ENCODE data around the gene POTEF.
"Not testable (repeated sequence)": the region's sequence is repeated elsewhere in the genome, so short reads cannot be mapped to it uniquely, and the experiment has no call there.

The POTEF gene

GRCh38 chr2:130151145-130151512, 22.1 kb upstream of the POTEF start:
- not testable (repeated sequence) for H3K9me3 ChIP-seq (ENCODE audit: control insufficient read depth, low read depth, low read length); H3K4me1 ChIP-seq (ENCODE audit: control insufficient read depth, low read depth, low read length); H3K9ac ChIP-seq (ENCODE audit: low read length); H3K4me3 ChIP-seq (ENCODE audit: low read length); H3K27ac ChIP-seq (ENCODE audit: low read length); H3K27me3 ChIP-seq (ENCODE audit: control insufficient read depth, insufficient read depth, low read length)
- H3K36me3 ChIP-seq (ENCODE audit: control insufficient read depth, low read depth, low read length) = peaks cover 17% of the 10 kb centered on the region

- H3K9ac ChIP-seq (ENCODE audit: low read length) = no peak overlapping the region
- H3K4me1 ChIP-seq (ENCODE audit: control insufficient read depth, low read depth, low read length) = no peaks in the 10 kb centered on the region
- no peaks in the 10 kb centered on the region for H3K9me3 ChIP-seq (ENCODE audit: control insufficient read depth, low read depth, low read length)
- H3K4me3 ChIP-seq (ENCODE audit: low read length) = no peak overlapping the region
- no peak overlapping the region for H3K27ac ChIP-seq (ENCODE audit: low read length)
- no peaks in the 10 kb centered on the region for H3K27me3 ChIP-seq (ENCODE audit: control insufficient read depth, insufficient read depth, low read length)
- H3K36me3 ChIP-seq (ENCODE audit: control insufficient read depth, low read depth, low read length) = peaks cover 17% of the 10 kb centered on the region
These were observed 21.4 kb upstream of the POTEF start for GRCh38 chr2:130150181-130151144.

- H3K9me3 ChIP-seq (ENCODE audit: control insufficient read depth, low read depth, low read length); H3K27ac ChIP-seq (ENCODE audit: low read length); H3K4me1 ChIP-seq (ENCODE audit: control insufficient read depth, low read depth, low read length); H3K4me3 ChIP-seq (ENCODE audit: low read length); H3K27me3 ChIP-seq (ENCODE audit: control insufficient read depth, insufficient read depth, low read length); H3K9ac ChIP-seq (ENCODE audit: low read length): not testable (repeated sequence)
- peaks cover 11% of the 10 kb centered on the region for H3K36me3 ChIP-seq (ENCODE audit: control insufficient read depth, low read depth, low read length)
These were observed 19.5 kb upstream of the POTEF start for GRCh38 chr2:130148515-130148914.

- H3K4me3 ChIP-seq (ENCODE audit: low read length) = peak within 1 kb of the TSS; percentile 44
- not testable (repeated sequence) for H3K9me3 ChIP-seq (ENCODE audit: control insufficient read depth, low read depth, low read length); H3K27me3 ChIP-seq (ENCODE audit: control insufficient read depth, insufficient read depth, low read length); H3K4me1 ChIP-seq (ENCODE audit: control insufficient read depth, low read depth, low read length); H3K9ac ChIP-seq (ENCODE audit: low read length); H3K36me3 ChIP-seq (ENCODE audit: control insufficient read depth, low read depth, low read length); H3K27ac ChIP-seq (ENCODE audit: low read length)
These were observed 16.0 kb upstream of the POTEF start, which contains the start of gene CCDC74B for GRCh38 chr2:130145006-130145414. Gene CCDC74B (minus strand): TSS chr2:130145112. CDS start chr2:130144996, 116 bp downstream.

- not testable (repeated sequence) for H3K36me3 ChIP-seq (ENCODE audit: control insufficient read depth, low read depth, low read length)
- peak overlapping the region; percentile 9 for H3K4me3 ChIP-seq (ENCODE audit: low read length)
These were observed 14.4 kb upstream of the POTEF start for GRCh38 chr2:130143266-130144039.

GRCh38 chr2:130142396-130143265, 13.6 kb upstream of the POTEF start:
- H3K9me3 ChIP-seq (ENCODE audit: control insufficient read depth, low read depth, low read length); H3K9ac ChIP-seq (ENCODE audit: low read length); H3K36me3 ChIP-seq (ENCODE audit: control insufficient read depth, low read depth, low read length); H3K27ac ChIP-seq (ENCODE audit: low read length); H3K4me3 ChIP-seq (ENCODE audit: low read length); H3K4me1 ChIP-seq (ENCODE audit: control insufficient read depth, low read depth, low read length); H3K27me3 ChIP-seq (ENCODE audit: control insufficient read depth, insufficient read depth, low read length): not testable (repeated sequence)

More at GRCh38 chr2:130143266-130144039, 14.4 kb upstream of the POTEF start:
- H3K27ac ChIP-seq (ENCODE audit: low read length); H3K9ac ChIP-seq (ENCODE audit: low read length); H3K9me3 ChIP-seq (ENCODE audit: control insufficient read depth, low read depth, low read length); H3K4me1 ChIP-seq (ENCODE audit: control insufficient read depth, low read depth, low read length); H3K27me3 ChIP-seq (ENCODE audit: control insufficient read depth, insufficient read depth, low read length): not testable (repeated sequence)

GRCh38 chr2:130141645-130142370, 12.8 kb upstream of the POTEF start:
- H3K27me3 ChIP-seq (ENCODE audit: control insufficient read depth, insufficient read depth, low read length); H3K36me3 ChIP-seq (ENCODE audit: control insufficient read depth, low read depth, low read length); H3K9me3 ChIP-seq (ENCODE audit: control insufficient read depth, low read depth, low read length); H3K9ac ChIP-seq (ENCODE audit: low read length); H3K4me3 ChIP-seq (ENCODE audit: low read length); H3K27ac ChIP-seq (ENCODE audit: low read length); H3K4me1 ChIP-seq (ENCODE audit: control insufficient read depth, low read depth, low read length): not testable (repeated sequence)

- H3K4me3 ChIP-seq (ENCODE audit: low read length); H3K9ac ChIP-seq (ENCODE audit: low read length); H3K27me3 ChIP-seq (ENCODE audit: control insufficient read depth, insufficient read depth, low read length); H3K36me3 ChIP-seq (ENCODE audit: control insufficient read depth, low read depth, low read length); H3K4me1 ChIP-seq (ENCODE audit: control insufficient read depth, low read depth, low read length); H3K9me3 ChIP-seq (ENCODE audit: control insufficient read depth, low read depth, low read length); H3K27ac ChIP-seq (ENCODE audit: low read length): not testable (repeated sequence)
These were observed 12.0 kb upstream of the POTEF start for GRCh38 chr2:130141002-130141401.

GRCh38 chr2:130140516-130140915, 11.5 kb upstream of the POTEF start:
- H3K9me3 ChIP-seq (ENCODE audit: control insufficient read depth, low read depth, low read length); H3K36me3 ChIP-seq (ENCODE audit: control insufficient read depth, low read depth, low read length); H3K4me3 ChIP-seq (ENCODE audit: low read length); H3K9ac ChIP-seq (ENCODE audit: low read length); H3K4me1 ChIP-seq (ENCODE audit: control insufficient read depth, low read depth, low read length); H3K27me3 ChIP-seq (ENCODE audit: control insufficient read depth, insufficient read depth, low read length); H3K27ac ChIP-seq (ENCODE audit: low read length): not testable (repeated sequence)

- not testable (repeated sequence) for H3K4me1 ChIP-seq (ENCODE audit: control insufficient read depth, low read depth, low read length); H3K4me3 ChIP-seq (ENCODE audit: low read length); H3K9me3 ChIP-seq (ENCODE audit: control insufficient read depth, low read depth, low read length); H3K36me3 ChIP-seq (ENCODE audit: control insufficient read depth, low read depth, low read length); H3K27me3 ChIP-seq (ENCODE audit: control insufficient read depth, insufficient read depth, low read length); H3K27ac ChIP-seq (ENCODE audit: low read length); H3K9ac ChIP-seq (ENCODE audit: low read length)
These were observed 10.6 kb upstream of the POTEF start for GRCh38 chr2:130139331-130140280.
